Spinal cord (tissue), 10 donors: ENCODE measurements around the gene SLC8A1. TPM values are rescaled to one million over a fixed set of nuclear protein-coding genes. Genes with fewer than 3 reads are reported as not detected.

ENCODE experiments used
- DNase-seq, 6 donors: peaks; one replicate each; pipeline versions ENCODE4 v3.0.0 to v3.0.0-alpha.2; 2013 to 2015; ENCODE audit warnings: low spot score in 6 of 6, low read depth in 4 of 6
- H3K27ac ChIP-seq: one replicate; pipeline ENCODE4 v1.5.1; 2013; ENCODE audit warnings: low read depth, low read length, control low read depth
- H3K27me3 ChIP-seq: one replicate; pipeline ENCODE4 v1.6.1; 2013; ENCODE audit warnings: low read length; ENCODE audit not compliant: control insufficient read depth, insufficient read depth
- H3K36me3 ChIP-seq: one replicate; pipeline ENCODE4 v1.6.1; 2013; ENCODE audit warnings: low read length; ENCODE audit not compliant: control insufficient read depth, insufficient read depth
- H3K4me1 ChIP-seq: one replicate; pipeline ENCODE4 v1.6.1; 2013; ENCODE audit warnings: low read length; ENCODE audit not compliant: control insufficient read depth, insufficient read depth
- H3K4me3 ChIP-seq: one replicate; pipeline ENCODE4 v1.5.1; 2013; ENCODE audit warnings: low read depth, low read length, control low read depth
- H3K9me3 ChIP-seq: one replicate; pipeline ENCODE4 v1.6.1; 2013; ENCODE audit warnings: low read length; ENCODE audit not compliant: control insufficient read depth, insufficient read depth
- WGBS: methylation state at CpG from one replicate; pipeline ENCODE4 v1.1.5; 2013; ENCODE audit warnings: missing lambda C conversion rate; ENCODE audit not compliant: insufficient coverage; 5-methylcytosine and 5-hydroxymethylcytosine counted together
- polyA plus RNA-seq, 2 donors: library from polyadenylated mRNA; unstranded; fragments of 120-200 nt; gene quantifications; one replicate each; pipeline ENCODE4 v1.2.1, GENCODE V29; 2013; ENCODE audit not compliant: insufficient read length in 2 of 2
- total RNA-seq, 2 donors: library from RNA; depleted of rRNA in 1 of 2; stranded (reverse); fragments of 120-200 nt in 1 of 2; fragments of >200 nt in 1 of 2; gene quantifications; one replicate each; pipeline versions ENCODE4 v1.2.3 to v1.2.4, GENCODE V29; 2013 to 2014
- donor health status: healthy.

Gene SLC8A1
- total and polyA plus RNA-seq, 4 donors, result 21.9 to 137 (median 56.3) TPM

DNA sequence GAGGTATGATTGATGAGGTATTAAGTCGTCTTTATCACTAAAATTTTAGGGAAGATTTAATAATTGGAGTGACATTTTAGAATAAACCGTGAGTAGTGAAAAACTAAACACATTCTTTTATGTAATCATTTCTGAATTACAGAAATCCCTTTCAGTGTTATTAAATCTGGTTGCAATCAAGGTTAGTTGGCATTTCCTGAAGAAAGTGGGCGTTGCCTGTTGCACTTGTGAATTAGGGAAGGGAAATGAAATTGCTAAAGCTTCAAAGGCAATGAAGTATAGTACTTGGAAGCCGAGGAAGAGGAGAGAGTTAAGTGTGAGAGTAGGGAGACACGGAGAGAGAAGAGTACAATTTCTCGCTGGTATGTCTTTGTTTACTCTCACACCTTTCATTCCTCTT lies 274.5 kb downstream of the SLC8A1 start:
- no peak for DNase-seq
- H3K9me3 ChIP-seq, result no peaks in the 10 kb centered on the region
- no peak overlapping the region for H3K4me3 ChIP-seq
- H3K27me3 ChIP-seq, result no peaks in the 10 kb centered on the region
- no peak overlapping the region for H3K27ac ChIP-seq
- no peaks in the 10 kb centered on the region for H3K36me3 ChIP-seq
- H3K4me1 ChIP-seq, result no peaks in the 10 kb centered on the region
- 75% methylated on average over 1 of the region's 6 CpGs for WGBS

DNA sequence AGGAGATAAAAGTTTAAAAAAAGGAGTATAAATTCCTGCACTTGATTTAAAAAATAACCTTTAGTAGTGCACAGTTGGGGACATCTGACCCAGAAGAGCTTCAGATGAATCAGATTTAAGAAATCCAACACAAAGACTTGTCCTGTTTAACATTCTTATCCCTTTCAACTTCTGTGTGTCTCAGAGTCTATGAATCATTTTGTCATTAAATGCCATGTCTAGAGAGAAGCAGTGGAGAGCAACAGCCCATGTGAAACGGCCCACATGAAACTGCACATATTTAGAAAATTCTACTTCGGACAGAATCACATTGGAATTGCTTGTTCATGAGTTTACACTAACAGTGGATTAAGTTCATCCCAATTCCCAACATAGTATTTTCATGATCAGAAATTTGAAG lies 278.6 kb downstream of the SLC8A1 start:
- H3K4me1 ChIP-seq, result no peaks in the 10 kb centered on the region
- H3K4me3 ChIP-seq, result no peak overlapping the region
- no peaks in the 10 kb centered on the region for H3K27me3 ChIP-seq
- H3K36me3 ChIP-seq, result no peaks in the 10 kb centered on the region
- no CpG with 5 or more reads among the region's 2 CpGs for WGBS
- no peak for DNase-seq
- H3K9me3 ChIP-seq, result no peaks in the 10 kb centered on the region
- no peak overlapping the region for H3K27ac ChIP-seq

DNA sequence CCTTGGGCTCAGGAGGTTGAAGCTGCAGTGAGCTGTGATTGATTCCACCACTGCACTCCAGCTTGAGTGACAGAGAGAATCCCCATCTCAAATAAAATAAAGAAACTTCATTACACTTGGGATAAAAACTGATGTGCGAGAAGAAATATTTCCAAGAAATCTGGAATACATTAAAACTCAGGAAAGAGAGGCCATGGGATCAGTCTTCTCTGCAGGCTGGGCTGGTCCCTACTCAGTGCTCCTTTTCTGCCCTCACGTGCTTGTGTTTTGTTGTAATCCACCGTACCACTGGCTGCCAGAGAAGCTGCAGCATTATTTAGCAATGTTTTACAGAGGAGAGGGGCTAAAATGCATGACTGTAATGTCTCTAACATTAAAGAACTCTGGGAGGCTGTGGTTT lies 282.0 kb downstream of the SLC8A1 start:
- WGBS, result 94% methylated on average over 3 of the region's 3 CpGs
- H3K27me3 ChIP-seq, result no peaks in the 10 kb centered on the region
- no peak overlapping the region for H3K4me3 ChIP-seq
- no peak overlapping the region for H3K27ac ChIP-seq
- H3K9me3 ChIP-seq, result no peaks in the 10 kb centered on the region
- H3K36me3 ChIP-seq, result no peaks in the 10 kb centered on the region
- no peak for DNase-seq
- H3K4me1 ChIP-seq, result no peaks in the 10 kb centered on the region

DNA sequence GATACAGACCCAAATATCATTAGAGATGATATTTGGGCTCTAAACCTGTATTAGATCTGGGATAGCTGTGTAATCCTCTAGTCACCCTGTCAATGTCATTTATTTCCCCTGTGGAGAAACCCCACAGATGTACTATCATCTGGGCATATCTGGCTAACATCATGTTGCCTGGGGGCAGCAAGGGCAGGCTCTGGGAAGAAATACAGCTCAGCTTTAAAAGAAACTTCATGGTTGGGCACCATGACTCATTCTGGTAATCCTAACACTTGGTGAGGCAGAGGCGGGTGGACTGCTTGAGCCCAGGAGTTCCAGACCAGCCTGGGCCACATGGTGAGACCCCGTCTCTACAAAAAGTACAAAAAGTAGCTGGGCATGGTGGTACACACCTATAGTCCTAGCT lies 282.5 kb downstream of the SLC8A1 start:
- no peaks in the 10 kb centered on the region for H3K4me1 ChIP-seq
- WGBS, result 86% methylated on average over 1 of the region's 2 CpGs
- no peak for DNase-seq
- no peak overlapping the region for H3K27ac ChIP-seq
- H3K27me3 ChIP-seq, result no peaks in the 10 kb centered on the region
- no peaks in the 10 kb centered on the region for H3K36me3 ChIP-seq
- H3K9me3 ChIP-seq, result no peaks in the 10 kb centered on the region
- no peak overlapping the region for H3K4me3 ChIP-seq

DNA sequence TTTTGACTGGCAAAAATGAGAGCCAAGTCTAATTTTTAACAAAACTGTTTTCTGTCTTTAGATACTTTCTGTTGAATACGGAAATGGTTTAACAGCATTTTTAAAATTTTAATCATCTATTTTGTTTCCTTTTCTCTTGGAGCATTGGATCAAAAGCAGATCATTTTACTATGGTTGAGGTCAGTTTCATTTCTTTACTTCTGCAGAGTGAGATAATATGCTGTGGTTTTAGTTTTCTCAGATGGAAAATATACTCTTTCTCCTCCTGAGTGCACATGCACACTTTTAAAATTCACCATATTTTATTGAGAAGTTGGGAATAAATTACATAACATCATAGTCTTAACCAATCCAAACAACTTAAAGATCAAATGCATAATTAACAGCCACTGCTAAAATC lies 283.3 kb downstream of the SLC8A1 start:
- Histone ChIP-seq H3K4me3 (no peak overlapping the region), H3K4me1 (no peaks in the 10 kb centered on the region), H3K36me3 (no peaks in the 10 kb centered on the region), H3K27ac (no peak overlapping the region), H3K9me3 (no peaks in the 10 kb centered on the region), H3K27me3 (no peaks in the 10 kb centered on the region)
- no CpG with 5 or more reads among the region's 1 CpG for WGBS
- DNase-seq, result no peak

DNA sequence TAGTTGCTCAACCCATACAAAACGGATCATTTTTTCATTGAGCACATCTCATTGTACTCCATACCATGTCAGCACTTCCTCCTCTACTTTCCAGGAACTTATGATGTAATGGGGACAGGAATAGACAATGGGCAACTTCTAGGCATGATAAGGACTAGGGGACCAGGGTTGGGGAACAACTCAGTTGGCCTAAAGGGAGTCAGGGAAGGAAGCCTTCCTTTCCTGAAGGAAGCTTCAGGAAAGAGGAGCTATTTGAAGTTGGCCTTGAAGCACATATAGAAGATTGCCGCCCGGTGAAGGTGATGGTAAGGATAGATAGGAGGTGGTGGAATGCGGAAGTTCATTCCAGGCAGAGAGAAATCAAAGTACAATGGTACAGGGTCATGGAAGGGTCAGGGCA lies 283.9 kb downstream of the SLC8A1 start:
- Histone ChIP-seq H3K27me3 (no peaks in the 10 kb centered on the region), H3K27ac (no peak overlapping the region), H3K9me3 (no peaks in the 10 kb centered on the region), H3K4me1 (no peaks in the 10 kb centered on the region), H3K4me3 (no peak overlapping the region), H3K36me3 (no peaks in the 10 kb centered on the region)
- no CpG with 5 or more reads among the region's 4 CpGs for WGBS
- no peak for DNase-seq

DNA sequence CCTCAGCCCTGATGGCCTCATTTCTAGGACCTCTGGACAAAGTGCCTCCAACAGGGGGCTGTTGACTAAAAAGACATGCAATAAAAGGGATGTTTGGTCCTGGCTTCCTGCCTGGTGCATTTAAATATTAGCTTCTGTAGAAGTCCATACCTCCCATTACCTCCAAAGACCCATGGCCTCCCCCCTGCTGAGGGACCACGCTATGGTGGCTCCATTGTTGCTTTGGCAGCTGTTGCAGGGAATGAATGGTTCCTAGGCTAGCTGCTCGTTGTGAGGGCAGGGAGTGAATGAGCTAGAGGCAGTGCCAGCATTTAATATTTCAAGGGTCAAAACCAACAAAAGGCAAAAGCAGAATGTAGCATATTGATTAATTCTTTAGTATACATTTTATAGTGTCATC lies 285.9 kb downstream of the SLC8A1 start:
- Histone ChIP-seq H3K4me1 (no peaks in the 10 kb centered on the region), H3K27ac (no peak overlapping the region), H3K36me3 (no peaks in the 10 kb centered on the region), H3K27me3 (no peaks in the 10 kb centered on the region), H3K9me3 (no peaks in the 10 kb centered on the region), H3K4me3 (no peak overlapping the region)
- WGBS, result 0% methylated on average over 1 of the region's 2 CpGs
- no peak for DNase-seq

DNA sequence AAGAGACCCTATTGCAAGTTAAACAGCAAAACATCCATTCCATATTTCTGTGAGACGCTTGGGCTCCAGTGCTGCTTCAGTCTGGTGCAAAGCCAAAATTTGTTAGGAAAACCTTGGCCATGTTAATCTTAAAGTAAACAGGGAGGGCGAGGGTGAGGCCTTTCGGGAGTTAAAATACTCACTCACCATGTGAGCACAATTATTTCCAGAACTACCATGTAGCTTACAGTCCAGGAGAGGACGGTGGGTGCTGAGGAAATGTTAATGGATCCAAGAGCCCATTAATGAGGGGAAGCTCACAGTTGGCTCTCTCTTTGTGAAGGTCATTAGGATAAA lies 286.4 kb downstream of the SLC8A1 start:
- no peaks in the 10 kb centered on the region for H3K4me1 ChIP-seq
- no peak overlapping the region for H3K27ac ChIP-seq
- no peak for DNase-seq
- H3K9me3 ChIP-seq, result no peaks in the 10 kb centered on the region
- H3K36me3 ChIP-seq, result no peaks in the 10 kb centered on the region
- no peak overlapping the region for H3K4me3 ChIP-seq
- H3K27me3 ChIP-seq, result no peaks in the 10 kb centered on the region
- 83% methylated on average over 1 of the region's 4 CpGs for WGBS

DNA sequence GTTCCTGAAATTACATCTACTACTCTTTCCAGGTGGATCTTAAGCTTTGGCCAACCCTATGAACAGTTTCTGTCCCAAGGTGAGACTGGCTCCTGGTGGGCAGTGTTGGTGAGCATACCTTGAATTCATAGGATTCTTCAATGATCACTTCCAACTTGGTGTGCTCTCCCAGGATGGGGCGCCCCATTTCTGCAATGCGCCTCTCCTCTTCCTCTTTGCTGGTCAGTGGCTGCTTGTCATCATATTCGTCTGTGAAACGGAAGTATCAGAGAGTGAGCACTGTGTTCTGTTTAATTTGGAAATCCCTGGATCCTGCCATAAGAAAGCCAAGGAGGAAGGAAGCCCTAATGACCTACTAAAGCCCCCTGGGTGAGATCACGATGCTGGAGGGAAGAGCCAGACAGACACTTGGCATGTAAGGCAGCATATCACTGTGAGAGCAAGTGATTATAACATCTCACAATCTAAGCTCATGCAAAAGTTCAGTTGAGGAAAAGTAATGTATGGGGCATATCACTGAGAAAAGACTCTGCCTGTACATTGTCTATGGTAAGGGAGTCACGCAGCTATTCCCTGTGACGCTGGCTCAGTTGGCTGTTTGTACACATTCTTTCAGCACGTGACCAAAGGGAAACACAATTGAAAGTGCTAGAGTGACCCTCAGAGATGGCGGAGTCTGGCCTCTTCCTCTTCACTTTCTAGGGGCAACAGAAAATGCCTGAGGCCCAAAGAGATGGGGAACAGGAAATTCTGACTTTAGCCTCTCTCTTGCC lies 287.0 kb downstream of the SLC8A1 start:
- no peak overlapping the region for H3K27ac ChIP-seq
- no peak overlapping the region for H3K4me3 ChIP-seq
- DNase-seq, result no peak
- no peaks in the 10 kb centered on the region for H3K27me3 ChIP-seq
- H3K9me3 ChIP-seq, result no peaks in the 10 kb centered on the region
- no peaks in the 10 kb centered on the region for H3K4me1 ChIP-seq
- H3K36me3 ChIP-seq, result no peaks in the 10 kb centered on the region
- 82% methylated on average over 5 of the region's 9 CpGs for WGBS

DNA sequence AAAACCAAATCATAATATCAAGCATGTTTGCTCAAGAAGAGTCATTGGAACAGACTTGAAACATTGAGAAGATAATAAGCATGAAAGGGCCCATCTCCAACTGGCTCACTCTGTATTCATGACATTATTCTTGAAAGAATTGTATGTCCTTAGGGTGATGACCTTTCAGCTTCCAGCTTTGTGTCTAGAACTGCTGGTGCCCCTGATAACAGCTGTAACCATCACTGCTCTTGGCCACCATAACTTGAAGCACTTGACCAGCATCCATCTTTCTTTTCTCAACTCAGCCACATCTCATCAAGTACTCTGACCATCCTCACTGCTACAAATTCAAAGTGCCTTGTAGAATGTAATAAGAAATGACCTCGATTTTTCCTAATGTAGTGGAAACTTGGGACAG lies 289.9 kb downstream of the SLC8A1 start:
- no peak for DNase-seq
- Histone ChIP-seq H3K27me3 (no peaks in the 10 kb centered on the region), H3K9me3 (no peaks in the 10 kb centered on the region), H3K4me3 (no peak overlapping the region), H3K27ac (no peak overlapping the region), H3K4me1 (no peaks in the 10 kb centered on the region), H3K36me3 (no peaks in the 10 kb centered on the region)
- no CpG with 5 or more reads among the region's 1 CpG for WGBS
